DMS 273 (cell line): ENCODE data around the gene COL1A1.
A peak's percentile ranks its signal among the peaks of the same experiment; 100 is the strongest.

Experiments used
- DNase-seq: peaks from one replicate; lab custom pipeline; 2025; ENCODE audit not compliant: unreplicated experiment; lab: John Stamatoyannopoulos, UW

COL1A1 gene

DNA sequence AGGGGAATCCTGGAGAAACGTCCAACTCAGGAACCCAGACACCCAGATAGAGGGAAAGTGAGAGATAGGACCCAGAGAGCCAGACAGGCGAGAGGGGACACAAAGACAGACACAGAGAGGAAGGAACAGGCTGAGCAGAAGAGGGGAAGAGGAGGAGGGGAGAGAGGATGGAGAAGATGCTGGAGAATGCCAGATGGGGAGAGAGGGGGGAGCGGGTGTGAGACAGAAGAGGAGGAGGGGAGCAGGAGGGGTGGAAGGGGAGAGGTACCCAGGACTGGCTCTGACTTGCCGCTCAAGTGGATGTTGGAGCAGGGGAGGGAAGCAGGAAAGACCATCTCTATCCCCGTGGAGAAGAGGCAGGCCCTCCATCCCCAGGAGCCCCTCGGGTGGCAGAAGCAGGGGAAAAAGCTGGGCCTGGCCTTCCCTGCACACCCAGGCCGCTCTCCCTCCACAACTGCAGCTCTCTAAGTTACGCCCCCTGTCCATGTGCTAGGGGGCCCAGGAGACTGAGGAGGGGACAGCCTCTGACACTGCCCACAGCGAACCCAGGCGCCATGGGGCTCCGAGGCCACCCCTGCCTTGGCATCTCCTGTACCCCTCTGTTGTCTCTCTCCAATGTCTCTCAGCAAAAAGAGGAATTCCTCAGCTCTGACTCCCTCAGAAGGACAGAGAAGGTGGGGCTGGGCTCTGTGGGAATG is 55.8 kb downstream of the COL1A1 start:
- DNase-seq = no peak

DNA sequence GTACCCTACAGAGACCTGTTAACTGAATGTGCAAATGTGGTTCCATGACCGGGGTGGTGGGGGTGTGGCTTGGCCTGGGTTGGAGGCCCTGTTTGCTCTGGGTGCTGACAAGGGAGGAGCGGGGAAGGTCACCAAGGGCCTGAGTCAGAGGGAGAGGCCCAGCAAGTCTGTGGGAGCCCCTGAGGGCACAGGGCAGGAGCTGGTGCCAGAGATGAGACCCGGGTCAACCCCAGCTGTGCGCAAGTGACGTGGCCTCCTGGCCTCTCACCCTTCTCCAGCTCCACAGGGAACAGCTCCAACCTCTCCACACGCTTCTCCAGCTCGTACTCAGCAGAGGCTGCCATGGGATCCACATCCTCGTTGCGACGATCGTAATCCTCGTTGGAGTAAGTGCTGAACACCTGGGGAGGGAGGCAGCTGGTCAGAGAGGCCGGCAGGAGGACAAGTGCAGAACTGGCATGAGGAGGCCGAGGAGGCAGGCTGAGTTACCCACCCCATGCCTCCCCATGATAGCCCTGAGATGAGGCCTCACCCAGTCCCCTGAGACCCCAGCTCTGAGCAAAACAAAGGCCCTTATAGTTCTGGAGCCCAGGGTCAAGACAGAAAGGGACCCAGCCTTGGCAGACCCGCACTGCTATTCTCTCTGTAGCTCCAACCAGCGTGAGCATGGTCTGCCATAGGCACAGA is 56.4 kb downstream of the COL1A1 start:
- DNase-seq = no peak

DNA sequence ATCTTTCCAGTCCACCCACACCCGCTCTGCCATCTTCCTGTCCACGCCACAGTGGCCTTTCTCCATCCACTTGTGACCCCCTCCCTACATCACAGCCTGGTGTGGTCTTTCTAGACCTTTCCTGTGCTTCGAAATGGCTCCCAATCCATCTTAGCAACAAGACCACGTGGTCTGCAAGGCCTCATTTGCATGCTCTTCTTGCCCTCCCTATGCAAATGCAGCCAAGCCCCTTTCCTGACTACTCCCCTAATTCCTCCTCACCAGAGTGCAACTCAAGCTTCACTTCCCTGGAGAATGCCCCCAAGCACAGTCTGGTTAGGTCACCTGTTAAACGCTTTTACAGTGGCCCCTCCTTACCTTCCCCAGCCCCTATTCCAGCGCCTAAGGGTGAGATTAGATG is 57.1 kb downstream of the COL1A1 start:
- DNase-seq = no peak

DNA sequence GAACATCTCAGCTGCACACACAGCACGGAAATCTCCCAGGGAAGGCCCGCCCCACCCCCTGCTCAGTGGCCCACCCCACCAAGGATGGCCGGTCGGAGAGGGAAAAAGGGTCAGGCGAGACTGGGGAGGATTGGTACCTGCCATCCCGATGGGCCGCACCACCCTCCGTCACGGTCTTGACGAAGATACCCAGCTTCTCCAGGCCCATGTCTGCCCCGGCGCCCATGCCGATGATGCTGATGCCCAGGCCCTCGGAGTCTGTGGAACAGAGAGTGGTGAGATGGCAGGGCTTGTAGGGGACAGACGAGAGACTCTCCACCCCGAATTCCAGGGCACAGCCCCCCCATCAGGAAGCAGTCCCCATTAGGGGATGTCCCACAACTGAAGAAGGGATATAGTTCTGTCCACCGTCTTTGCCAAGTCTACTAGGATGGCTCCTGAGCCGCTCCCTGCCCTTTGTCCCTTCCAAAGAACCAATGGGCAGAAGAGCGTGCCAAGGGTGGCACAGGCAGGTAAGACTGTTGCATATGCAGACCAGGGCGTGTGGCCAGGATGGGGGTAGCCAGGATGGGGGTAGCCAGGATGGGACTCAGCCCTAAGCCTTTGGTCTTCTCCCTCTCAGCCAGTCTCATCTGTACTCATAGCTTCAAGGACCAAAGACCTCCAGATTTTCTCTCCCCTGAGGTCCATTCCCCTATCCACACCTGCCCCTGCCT is 57.8 kb downstream of the COL1A1 start:
- no peak for DNase-seq

GRCh38 chr17:50141745-50142110 is 59.7 kb downstream of the COL1A1 start:
- no peak for DNase-seq

DNA sequence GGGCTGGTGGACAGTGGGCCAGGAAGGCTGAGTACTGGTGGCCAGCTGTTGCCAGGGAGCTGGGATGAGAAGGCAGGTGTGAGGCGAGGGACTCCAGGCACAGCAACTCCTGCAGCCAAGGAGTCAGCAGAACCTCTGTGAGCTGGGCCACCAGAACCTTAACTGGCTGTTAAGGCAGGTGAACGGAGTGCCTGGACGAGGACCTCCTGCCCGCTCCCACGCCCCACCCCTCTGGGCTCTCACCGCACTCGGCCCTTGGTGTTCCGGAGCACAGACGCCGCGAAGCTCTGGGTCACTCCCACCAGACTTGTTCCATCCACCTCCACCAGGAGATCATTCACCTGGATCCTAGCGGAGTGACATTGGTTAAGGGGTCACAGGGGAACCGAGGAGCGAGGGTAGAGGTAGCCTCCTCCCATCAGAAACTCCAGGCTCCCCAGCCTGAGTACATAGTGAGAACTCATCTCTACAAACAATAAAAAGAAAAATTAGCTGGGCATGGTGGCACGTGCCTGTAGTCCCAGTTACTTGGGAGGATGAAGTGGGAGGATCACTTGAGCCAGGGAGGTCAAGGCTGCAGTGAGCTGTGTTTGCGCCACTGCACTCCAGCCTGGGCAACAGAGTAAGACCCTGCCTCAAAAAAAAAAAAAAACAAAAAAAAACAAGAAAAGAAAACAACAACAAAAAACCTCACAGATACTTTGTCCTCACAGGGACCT is 60.2 kb downstream of the COL1A1 start:
- DNase-seq = no peak

DNA sequence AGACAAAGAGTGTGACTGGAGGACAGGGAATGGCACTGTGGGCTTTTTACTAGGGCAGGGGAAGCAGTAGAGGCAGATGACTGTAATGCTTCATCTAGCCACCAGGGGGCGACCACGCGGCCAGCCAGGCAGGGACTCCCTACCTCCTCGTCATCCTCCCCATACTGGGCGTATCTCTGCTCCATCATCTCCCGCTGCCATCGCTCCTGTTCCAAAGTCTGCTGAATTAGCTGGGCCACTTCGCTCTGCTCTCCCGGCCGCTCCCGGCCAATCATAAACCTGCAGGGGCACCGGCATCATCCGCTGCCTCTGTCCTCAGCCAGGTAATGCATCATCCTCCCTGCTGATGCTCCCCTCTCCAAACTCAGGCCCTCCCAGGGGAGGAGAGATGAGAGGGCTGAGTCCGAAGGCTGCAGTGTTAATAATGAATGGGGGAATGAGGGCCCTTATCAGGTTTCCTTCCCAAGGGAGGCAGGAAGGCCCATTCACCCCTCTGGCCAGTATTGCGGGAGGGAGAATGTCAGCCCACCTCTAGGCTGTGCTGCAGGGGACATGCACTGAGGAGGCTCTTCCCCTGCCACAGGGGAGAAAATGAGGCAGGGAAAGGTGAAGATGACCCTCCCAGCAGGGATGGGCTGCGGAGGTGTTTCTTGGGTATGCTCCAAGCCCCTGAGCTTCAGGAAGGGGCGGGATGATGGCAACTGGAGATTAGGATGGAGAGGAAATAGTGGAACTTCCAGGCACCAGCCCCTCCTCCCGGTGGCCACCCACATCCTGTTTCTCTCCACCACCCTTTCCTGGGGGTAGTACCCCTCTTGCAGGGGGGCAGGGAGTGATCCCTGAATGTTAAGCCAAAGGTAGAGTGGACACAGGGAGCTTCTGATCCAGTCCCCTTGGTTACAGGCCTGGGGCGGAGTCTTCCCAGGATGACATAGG is 61.2 kb downstream of the COL1A1 start:
- DNase-seq = peak; percentile 87

GRCh38 chr17:50139185-50139783 is 62.1 kb downstream of the COL1A1 start:
- no peak for DNase-seq

DNA sequence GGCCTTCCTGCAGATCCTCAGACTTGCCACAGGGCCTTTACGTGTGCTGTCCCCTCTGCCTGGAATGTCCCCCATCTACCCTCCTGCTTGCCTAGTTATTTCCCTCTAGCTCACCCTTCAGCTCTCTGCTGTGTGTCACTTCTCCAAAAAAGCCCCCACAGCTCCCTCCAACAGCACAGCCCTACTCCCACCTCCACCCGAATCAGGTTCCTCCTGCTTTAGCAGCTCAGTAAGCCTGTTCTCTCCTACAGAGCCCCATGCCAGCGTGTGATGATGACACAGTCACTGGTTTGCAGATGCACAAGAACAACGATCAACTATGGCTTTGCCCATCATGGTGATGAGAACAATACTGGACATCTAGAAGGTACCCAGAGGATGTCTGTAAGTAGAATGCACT is 64.4 kb downstream of the COL1A1 start:
- DNase-seq = no peak

DNA sequence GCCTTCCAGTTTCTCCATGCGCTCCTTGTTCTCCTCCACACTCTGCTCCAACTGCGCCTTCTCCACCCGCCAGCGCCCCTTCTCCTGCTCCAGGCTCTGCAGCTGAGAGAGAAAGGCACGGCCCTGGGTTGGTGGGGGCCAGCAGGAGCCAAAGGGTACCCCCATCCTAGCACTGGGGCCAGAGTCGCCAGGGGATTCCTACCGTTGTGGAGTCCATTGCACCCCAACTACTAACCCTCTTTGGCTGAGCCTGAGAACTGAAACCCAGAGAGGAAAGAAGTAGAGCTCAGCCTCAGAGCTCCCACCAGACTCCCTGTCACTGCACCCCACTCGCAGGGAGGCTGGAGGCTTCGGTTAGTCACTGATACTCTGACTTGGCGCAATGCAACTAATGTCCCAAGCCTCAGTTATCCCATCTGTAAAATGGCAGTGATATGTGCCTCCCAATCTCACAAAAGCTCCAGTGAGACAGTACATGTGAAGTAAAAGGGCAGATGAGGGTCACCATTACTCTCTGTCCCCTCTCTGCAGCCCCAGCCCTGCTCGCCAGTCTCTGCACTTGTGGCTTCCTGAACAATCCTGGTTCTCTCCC is 65.2 kb downstream of the COL1A1 start:
- DNase-seq = no peak

DNA sequence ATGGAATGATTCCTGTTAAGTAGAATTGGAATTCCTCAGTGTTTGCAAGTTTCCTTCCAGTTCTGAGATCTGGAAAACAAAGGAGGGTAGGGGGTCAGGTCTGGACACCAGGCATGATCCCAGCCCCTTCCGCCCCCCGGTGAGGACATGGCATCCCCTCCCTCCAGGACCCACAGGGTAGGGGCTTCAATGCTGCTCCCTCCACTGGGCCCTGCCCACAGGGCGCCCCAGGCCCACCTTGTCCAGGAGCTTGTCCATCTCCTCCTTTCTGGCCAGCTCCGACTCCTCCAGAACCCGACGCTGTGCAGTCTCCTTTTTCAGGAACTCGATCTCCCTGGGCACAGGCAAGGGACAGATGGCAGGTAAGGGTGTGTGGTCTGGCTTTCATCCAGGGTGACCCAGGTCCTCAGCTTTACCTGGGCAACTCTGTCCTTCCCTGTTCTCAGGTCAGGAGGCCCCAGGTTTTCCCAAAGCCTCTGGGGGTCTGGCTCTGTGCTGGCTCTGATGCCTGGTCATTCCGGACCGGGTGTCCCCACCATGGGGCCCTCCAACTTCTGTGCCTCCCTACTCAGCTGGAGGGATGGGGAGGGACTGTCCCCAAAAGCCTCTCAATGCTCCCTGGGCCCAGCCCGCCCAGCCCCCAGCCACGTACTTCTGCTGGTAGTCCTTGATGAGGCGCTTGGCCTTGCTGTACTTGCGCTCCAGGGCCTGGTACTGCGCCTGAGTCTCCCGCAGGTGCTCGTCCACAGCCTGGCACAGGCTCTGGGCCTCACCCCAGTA is 65.9 kb downstream of the COL1A1 start:
- DNase-seq = peak; percentile 29

DNA sequence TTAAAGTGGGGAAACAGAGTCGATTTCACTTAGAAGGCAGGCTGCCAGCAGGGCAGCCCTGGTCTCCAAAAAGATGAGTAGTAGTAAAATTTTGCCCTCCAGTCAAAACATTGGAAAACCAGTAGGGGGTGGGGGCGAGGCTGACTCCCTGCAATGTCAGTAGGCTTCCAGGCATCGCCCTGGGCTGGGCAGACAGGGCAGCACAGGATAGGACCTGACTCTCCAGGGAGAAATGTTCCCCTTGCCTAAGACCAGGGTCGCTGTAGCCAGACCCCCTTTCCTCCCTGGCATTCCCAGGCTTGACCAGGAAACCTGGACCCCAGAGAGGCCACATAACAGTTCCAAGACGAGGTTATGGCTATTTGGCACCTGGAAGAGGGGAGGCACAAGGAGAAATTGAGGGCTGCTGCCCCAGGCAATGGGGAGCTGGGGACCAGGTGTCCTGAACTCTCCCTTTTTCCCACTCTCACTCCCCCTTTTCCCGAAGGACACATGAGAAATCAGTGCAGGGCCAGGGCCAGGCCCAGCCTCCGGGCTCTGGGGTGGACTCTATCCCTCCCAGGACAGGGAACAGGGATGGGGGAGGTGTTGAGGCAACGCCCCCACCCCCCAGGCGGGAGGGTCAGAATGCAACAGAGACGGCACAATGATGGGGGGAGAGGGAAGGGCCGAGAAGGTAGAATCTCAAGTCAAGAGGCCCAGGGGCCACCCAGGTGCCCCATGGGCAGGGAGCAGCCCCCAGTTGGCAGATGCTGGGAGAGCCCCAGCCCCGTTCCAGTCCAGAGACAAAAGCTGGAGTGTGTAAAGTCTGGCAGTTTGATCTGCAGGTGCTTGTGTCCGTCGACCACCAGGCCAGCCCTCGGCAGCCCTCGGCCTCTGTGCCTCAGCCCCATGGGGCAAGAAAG is 67.0 kb downstream of the COL1A1 start:
- DNase-seq = peak; percentile 64

DNA sequence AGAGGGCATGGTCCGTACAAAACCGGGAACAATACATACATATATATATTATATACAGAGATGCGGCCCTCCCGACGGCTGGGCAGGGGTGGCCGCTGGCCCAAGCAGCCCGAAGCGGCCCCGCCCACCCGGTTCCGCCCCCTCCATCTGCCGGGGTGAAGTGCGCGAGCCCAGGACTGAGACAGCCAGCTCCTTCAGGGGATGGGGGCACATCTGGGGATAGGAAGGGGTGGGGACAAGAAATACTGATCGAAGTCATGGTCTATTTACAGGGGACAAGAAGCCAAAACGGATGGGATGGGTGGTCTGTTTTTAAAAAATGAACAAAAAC is 67.7 kb downstream of the COL1A1 start:
- peak; percentile 68 for DNase-seq
